Testis (tissue), 3 donors: ENCODE results near the gene JAK3. TPM values are rescaled to one million over a fixed set of nuclear protein-coding genes. Genes with fewer than 3 reads are reported as not detected.

Source experiments
- DNase-seq: peaks from one replicate; pipeline ENCODE4 v3.0.0-alpha.2; 2019
- H3K27ac ChIP-seq, 2 donors: fragments of 200-600 bp; sonication (generic); one replicate each; pipeline ENCODE4 v1.5.1; 2019
- H3K27me3 ChIP-seq: fragments of 200-600 bp; sonication (generic); one replicate; pipeline ENCODE4 v1.5.1; 2019
- H3K36me3 ChIP-seq: fragments of 200-600 bp; sonication (generic); one replicate; pipeline ENCODE4 v1.5.1; 2017; ENCODE audit warnings: low read depth; ENCODE audit errors: missing control alignments
- H3K4me1 ChIP-seq: fragments of 200-600 bp; sonication (generic); one replicate; pipeline ENCODE4 v1.5.1; 2019
- H3K4me3 ChIP-seq, 2 donors: fragments of 200-600 bp; sonication (generic); one replicate each; pipeline ENCODE4 v1.5.1; 2017 to 2019
- H3K9me3 ChIP-seq: fragments of 200-600 bp; sonication (generic); one replicate; pipeline ENCODE4 v1.5.1; 2017
- POLR2A ChIP-seq: fragments of 450-650 bp; IDR thresholded peaks from one replicate; pipeline ENCODE4 v1.6.1; 2017; ENCODE audit warnings: antibody characterized with exemption, mild to moderate bottlenecking, moderate library complexity
- WGBS, 2 donors: methylation state at CpG; one replicate each; pipeline ENCODE4 v1.1.5; 2018; 5-methylcytosine and 5-hydroxymethylcytosine counted together
- intact Hi-C: fragments of 100-400 bp; cut with DNase I; formaldehyde crosslinking; loops from one replicate; pipeline ENCODE4 v1.15.1; 2023; ENCODE audit warnings: low total_unique reads
- polyA plus RNA-seq: library from polyadenylated mRNA; stranded (reverse); fragments of 350-450 nt; fragmentation: Illumina TruSeq; extraction: RNeasy Lipid Tissue Mini Kit (QIAGEN cat#74804); gene quantifications from one replicate; pipeline ENCODE4 v1.2.3, GENCODE V29; 2014; ENCODE audit warnings: low read depth, low replicate concordance; ENCODE audit not compliant: insufficient read depth
- total RNA-seq, 2 donors: library from RNA; depleted of rRNA; stranded (reverse); fragments of >200 nt; gene quantifications; one replicate each; pipeline ENCODE4 v1.2.3, GENCODE V29; 2016
- TF ChIP-seq, protein P1 (sequence below), 3 experiments: fragments of 450-650 bp in 2 of 3; fragments of 200-600 bp in 1 of 3; sonication (generic) in 1 of 3; IDR thresholded peaks; one replicate each; pipeline ENCODE4 v1.5.1; 2016 to 2019; ENCODE audit warnings: antibody characterized with exemption in 3 of 3, mild to moderate bottlenecking in 2 of 3, moderate library complexity in 1 of 3

Gene JAK3
- total and polyA plus RNA-seq, 3 donors from 2014 or later = 3.5 to 10.5 (median 5.0) TPM

DNA sequence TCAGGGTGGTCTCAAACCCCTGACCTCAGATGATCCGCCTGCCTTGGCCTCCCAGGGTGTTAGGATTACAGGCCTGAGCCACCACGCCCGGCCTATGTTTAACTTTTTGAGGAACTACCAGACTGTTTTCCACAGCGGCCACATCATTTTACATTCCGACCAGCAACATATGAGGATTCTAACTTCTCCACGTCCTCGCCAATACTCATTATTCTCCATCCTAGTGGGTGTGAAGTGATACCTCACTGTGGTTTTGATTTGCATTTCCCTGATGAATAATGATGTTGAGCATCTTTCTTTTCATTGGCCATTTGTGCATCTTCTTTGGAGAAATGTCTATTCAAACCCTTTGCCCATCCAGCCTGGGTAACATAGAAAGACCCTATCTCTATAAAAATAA lies 38.7 kb upstream of the JAK3 start:
- WGBS, 2 donors = 71 to 79% methylated on average over 7 of the region's 7 CpGs
- no peaks in the 10 kb centered on the region for H3K36me3 ChIP-seq
- no peak for DNase-seq
- H3K27me3 ChIP-seq = no peaks in the 10 kb centered on the region
- H3K4me1 ChIP-seq = no peaks in the 10 kb centered on the region
- H3K9me3 ChIP-seq = no peaks in the 10 kb centered on the region
- no peak overlapping the region for H3K4me3 ChIP-seq
- TF ChIP-seq POLR2A = no peak
- TF ChIP-seq, protein P1, sequence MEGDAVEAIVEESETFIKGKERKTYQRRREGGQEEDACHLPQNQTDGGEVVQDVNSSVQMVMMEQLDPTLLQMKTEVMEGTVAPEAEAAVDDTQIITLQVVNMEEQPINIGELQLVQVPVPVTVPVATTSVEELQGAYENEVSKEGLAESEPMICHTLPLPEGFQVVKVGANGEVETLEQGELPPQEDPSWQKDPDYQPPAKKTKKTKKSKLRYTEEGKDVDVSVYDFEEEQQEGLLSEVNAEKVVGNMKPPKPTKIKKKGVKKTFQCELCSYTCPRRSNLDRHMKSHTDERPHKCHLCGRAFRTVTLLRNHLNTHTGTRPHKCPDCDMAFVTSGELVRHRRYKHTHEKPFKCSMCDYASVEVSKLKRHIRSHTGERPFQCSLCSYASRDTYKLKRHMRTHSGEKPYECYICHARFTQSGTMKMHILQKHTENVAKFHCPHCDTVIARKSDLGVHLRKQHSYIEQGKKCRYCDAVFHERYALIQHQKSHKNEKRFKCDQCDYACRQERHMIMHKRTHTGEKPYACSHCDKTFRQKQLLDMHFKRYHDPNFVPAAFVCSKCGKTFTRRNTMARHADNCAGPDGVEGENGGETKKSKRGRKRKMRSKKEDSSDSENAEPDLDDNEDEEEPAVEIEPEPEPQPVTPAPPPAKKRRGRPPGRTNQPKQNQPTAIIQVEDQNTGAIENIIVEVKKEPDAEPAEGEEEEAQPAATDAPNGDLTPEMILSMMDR (IDR thresholded peaks at IDR 0.05) = no peak
- intact Hi-C loops = no loop called here
- no peak overlapping the region for H3K27ac ChIP-seq

DNA sequence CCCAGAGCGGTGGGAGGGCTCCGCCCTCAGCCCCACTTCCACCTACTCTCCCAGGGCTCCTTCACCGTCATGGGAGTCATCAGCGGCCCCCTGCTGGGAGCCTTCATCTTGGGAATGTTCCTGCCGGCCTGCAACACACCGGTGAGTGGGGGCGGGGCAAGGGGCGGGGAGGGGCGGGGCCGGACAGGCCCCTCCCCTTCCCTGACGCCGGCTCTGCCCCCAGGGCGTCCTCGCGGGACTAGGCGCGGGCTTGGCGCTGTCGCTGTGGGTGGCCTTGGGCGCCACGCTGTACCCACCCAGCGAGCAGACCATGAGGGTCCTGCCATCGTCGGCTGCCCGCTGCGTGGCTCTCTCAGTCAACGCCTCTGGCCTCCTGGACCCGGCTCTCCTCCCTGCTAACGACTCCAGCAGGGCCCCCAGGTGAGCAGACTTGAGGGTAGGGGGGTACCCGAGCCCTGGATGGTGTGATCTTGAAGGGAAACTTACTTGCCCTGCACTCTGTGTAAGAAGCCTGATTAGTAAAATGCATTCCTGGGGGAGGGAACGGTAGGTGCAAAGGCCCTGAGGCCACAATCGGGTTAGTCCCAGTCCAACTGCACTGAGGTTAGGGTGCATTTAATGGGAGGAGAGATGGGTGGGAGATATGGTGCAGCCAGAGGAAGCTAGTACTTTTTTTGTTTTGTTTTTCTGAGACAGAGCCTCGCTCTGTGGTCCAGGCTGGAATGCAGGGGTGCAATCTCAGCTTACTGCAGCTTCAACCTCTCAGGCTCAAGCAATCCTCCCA lies 36.0 kb upstream of the JAK3 start:
- no peak overlapping the region for H3K27ac ChIP-seq
- DNase-seq = no peak
- H3K27me3 ChIP-seq = no peaks in the 10 kb centered on the region
- H3K4me3 ChIP-seq = peak overlapping the region; percentile 12 to 36
- 63 to 67% methylated on average over 8 to 33 of the region's 33 CpGs for WGBS, 2 donors
- H3K9me3 ChIP-seq = no peaks in the 10 kb centered on the region
- intact Hi-C loops = no loop called here
- no peaks in the 10 kb centered on the region for H3K36me3 ChIP-seq
- TF ChIP-seq, protein P1 (IDR thresholded peaks at IDR 0.05) = no peak
- TF ChIP-seq POLR2A = no peak
- no peaks in the 10 kb centered on the region for H3K4me1 ChIP-seq

DNA sequence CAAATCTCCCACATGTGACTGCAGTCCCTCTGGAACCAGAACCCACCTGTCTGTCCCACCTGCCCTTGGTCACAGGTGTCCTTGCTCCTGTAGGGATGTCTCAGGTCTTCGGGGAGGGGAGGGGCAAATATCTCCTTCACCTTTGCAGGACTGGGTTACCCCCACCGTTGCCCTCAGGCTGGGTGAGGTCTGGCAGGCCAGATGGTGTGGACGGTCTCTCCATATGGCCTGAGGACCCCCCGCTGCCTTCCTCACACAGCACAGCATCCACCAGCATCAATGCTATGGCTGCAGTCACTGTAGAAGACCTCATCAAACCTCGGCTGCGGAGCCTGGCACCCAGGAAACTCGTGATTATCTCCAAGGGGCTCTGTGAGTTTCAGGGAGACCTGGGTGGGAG lies 33.9 kb upstream of the JAK3 start:
- Histone ChIP-seq H3K9me3 (no peaks in the 10 kb centered on the region), H3K36me3 (no peaks in the 10 kb centered on the region), H3K4me1 (no peaks in the 10 kb centered on the region), H3K4me3 (no peak overlapping the region), H3K27ac (no peak overlapping the region), H3K27me3 (no peaks in the 10 kb centered on the region)
- TF ChIP-seq, protein P1 (IDR thresholded peaks at IDR 0.05) = no peak
- WGBS, 2 donors = 77 to 81% methylated on average over 4 to 7 of the region's 7 CpGs
- no peak for DNase-seq
- intact Hi-C loops = no loop called here

GRCh38 chr19:17879466-17879865 lies 31.7 kb upstream of the JAK3 start:
- Histone ChIP-seq H3K36me3 (no peaks in the 10 kb centered on the region), H3K9me3 (no peaks in the 10 kb centered on the region), H3K27me3 (no peaks in the 10 kb centered on the region), H3K27ac (no peak overlapping the region), H3K4me1 (no peaks in the 10 kb centered on the region), H3K4me3 (no peak overlapping the region)
- TF ChIP-seq, protein P1 (IDR thresholded peaks at IDR 0.05) = no peak
- no peak for TF ChIP-seq POLR2A
- intact Hi-C loops = no loop called here
- WGBS, 2 donors = 76 to 77% methylated on average over 5 to 7 of the region's 7 CpGs
- no peak for DNase-seq

- Histone ChIP-seq H3K4me3 (no peak overlapping the region), H3K4me1 (peaks cover under 1% of the 10 kb centered on the region), H3K36me3 (no peaks in the 10 kb centered on the region), H3K27me3 (no peaks in the 10 kb centered on the region), H3K27ac (no peak overlapping the region), H3K9me3 (no peaks in the 10 kb centered on the region)
- WGBS, 2 donors = 91 to 94% methylated on average over 16 of the region's 16 CpGs
- intact Hi-C loops = no loop called here
- TF ChIP-seq, protein P1 (IDR thresholded peaks at IDR 0.05) = no peak
- no peak for TF ChIP-seq POLR2A
- DNase-seq = no peak
Observed at GRCh38 chr19:17877696-17878095, 29.9 kb upstream of the JAK3 start.
